ENCODE data around the gene LSAMP.
A peak's percentile ranks its signal among the peaks of the same experiment; 100 is the strongest.

LSAMP gene

GRCh38 chr3:115947325-115947724, 498.0 kb downstream of the LSAMP start:
- Histone ChIP-seq H3K27me3 (ENCODE audit: low read depth, low read length) (peaks cover 68% of the 10 kb centered on the region), H3K4me1 (ENCODE audit: low read length) (peaks cover 27% of the 10 kb centered on the region), H3K36me3 (replicated peaks; ENCODE audit: low read depth, low read length) (no peaks in the 10 kb centered on the region), H3K27ac (ENCODE audit: low read length) (no peak overlapping the region), H3K4me2 (ENCODE audit: low read length) (0 out of 2 replicates have a peak overlapping the region, but pooled peaks have one; percentile 13), H3K9ac (ENCODE audit: low read length) (no peak overlapping the region), H3K79me2 (ENCODE audit: low read length) (no peaks in the 10 kb centered on the region), H3K9me3 (ENCODE audit: insufficient read depth, low read length) (no peaks in the 10 kb centered on the region), H3K4me3 (ENCODE audit: low read length) (no peak overlapping the region), H4K20me1 (ENCODE audit: insufficient read depth, low read length) (peaks cover 5% of the 10 kb centered on the region; the same call in 1 of the 2 replicates), H2AFZ (ENCODE audit: low read depth, low read length) (no peak overlapping the region)
- TF ChIP-seq EZH2phosphoT487 (IDR thresholded peaks at IDR 0.05; ENCODE audit: low read depth), result no peak
- no peak for TF ChIP-seq CTCF (IDR thresholded peaks at IDR 0.05; ENCODE audit: low read depth, low read length)

- H3K4me1 ChIP-seq (ENCODE audit: low read length), result peaks cover 29% of the 10 kb centered on the region
- H3K9ac ChIP-seq (ENCODE audit: low read length), result no peak overlapping the region
- no peak overlapping the region for H3K27ac ChIP-seq (ENCODE audit: low read length)
- no peaks in the 10 kb centered on the region for H3K36me3 ChIP-seq (replicated peaks; ENCODE audit: low read depth, low read length)
- H3K4me2 ChIP-seq (ENCODE audit: low read length), result peak overlapping the region; percentile 33
- no peak overlapping the region for H2AFZ ChIP-seq (ENCODE audit: low read depth, low read length)
- H4K20me1 ChIP-seq (ENCODE audit: insufficient read depth, low read length), result peaks cover 5% of the 10 kb centered on the region; the same call in 1 of the 2 replicates
- TF ChIP-seq CTCF (IDR thresholded peaks at IDR 0.05; ENCODE audit: low read depth, low read length) (no peak), EZH2phosphoT487 (IDR thresholded peaks at IDR 0.05; ENCODE audit: low read depth) (no peak)
- no peaks in the 10 kb centered on the region for H3K9me3 ChIP-seq (ENCODE audit: insufficient read depth, low read length)
- no peak overlapping the region for H3K4me3 ChIP-seq (ENCODE audit: low read length)
- H3K79me2 ChIP-seq (ENCODE audit: low read length), result no peaks in the 10 kb centered on the region
- H3K27me3 ChIP-seq (ENCODE audit: low read depth, low read length), result peaks cover 71% of the 10 kb centered on the region
Observed at GRCh38 chr3:115943579-115943978, 501.7 kb downstream of the LSAMP start.

- no peaks in the 10 kb centered on the region for H3K9me3 ChIP-seq (ENCODE audit: insufficient read depth, low read length)
- H3K27me3 ChIP-seq (ENCODE audit: low read depth, low read length), result peaks cover 34% of the 10 kb centered on the region
- H3K9ac ChIP-seq (ENCODE audit: low read length), result no peak overlapping the region
- H3K79me2 ChIP-seq (ENCODE audit: low read length), result no peaks in the 10 kb centered on the region
- TF ChIP-seq EZH2phosphoT487 (IDR thresholded peaks at IDR 0.05; ENCODE audit: low read depth) (no peak), CTCF (IDR thresholded peaks at IDR 0.05; ENCODE audit: low read depth, low read length) (peak; percentile 43)
- no peaks in the 10 kb centered on the region for H4K20me1 ChIP-seq (ENCODE audit: insufficient read depth, low read length)
- no peaks in the 10 kb centered on the region for H3K36me3 ChIP-seq (replicated peaks; ENCODE audit: low read depth, low read length)
- H3K4me1 ChIP-seq (ENCODE audit: low read length), result peaks cover 20% of the 10 kb centered on the region
- no peak overlapping the region for H3K4me2 ChIP-seq (ENCODE audit: low read length)
- no peak overlapping the region for H3K4me3 ChIP-seq (ENCODE audit: low read length)
- no peak overlapping the region for H2AFZ ChIP-seq (ENCODE audit: low read depth, low read length)
- no peak overlapping the region for H3K27ac ChIP-seq (ENCODE audit: low read length)
Observed at GRCh38 chr3:115937054-115937453, 508.2 kb downstream of the LSAMP start.

- Histone ChIP-seq H3K79me2 (ENCODE audit: low read length) (no peaks in the 10 kb centered on the region), H3K9me3 (ENCODE audit: insufficient read depth, low read length) (no peaks in the 10 kb centered on the region), H3K4me3 (ENCODE audit: low read length) (peak overlapping the region; percentile 50), H4K20me1 (ENCODE audit: insufficient read depth, low read length) (no peaks in the 10 kb centered on the region), H3K4me2 (ENCODE audit: low read length) (peak overlapping the region; percentile 56), H3K27ac (ENCODE audit: low read length) (peak overlapping the region; percentile 19; the same call in 1 of the 2 replicates), H3K36me3 (replicated peaks; ENCODE audit: low read depth, low read length) (no peaks in the 10 kb centered on the region), H3K4me1 (ENCODE audit: low read length) (peaks cover 59% of the 10 kb centered on the region), H2AFZ (ENCODE audit: low read depth, low read length) (no peak overlapping the region), H3K9ac (ENCODE audit: low read length) (no peak overlapping the region), H3K27me3 (ENCODE audit: low read depth, low read length) (peaks cover 16% of the 10 kb centered on the region; the same call in 1 of the 2 replicates)
- TF ChIP-seq EZH2phosphoT487 (IDR thresholded peaks at IDR 0.05; ENCODE audit: low read depth) (no peak), CTCF (IDR thresholded peaks at IDR 0.05; ENCODE audit: low read depth, low read length) (no peak)
Observed at GRCh38 chr3:115932807-115933206, 512.5 kb downstream of the LSAMP start.
